Ovary (tissue), 3 donors: ENCODE data around the gene IQGAP2.

ENCODE experiments used
- EP300 ChIP-seq: sonication (generic); formaldehyde crosslinking; IDR thresholded peaks from one replicate; pipeline ENCODE4 v1.6.1; 2017; ENCODE audit warnings: antibody characterized with exemption
- POLR2A ChIP-seq: fragments of 450-650 bp; IDR thresholded peaks from one replicate; pipeline ENCODE4 v1.6.1; 2017; ENCODE audit warnings: antibody characterized with exemption, mild to moderate bottlenecking, moderate library complexity
- TF ChIP-seq, protein P1 (sequence below), 3 donors: fragments of 450-650 bp in 2 of 3; fragments of 200-600 bp in 1 of 3; IDR thresholded peaks; one replicate each; pipeline versions ENCODE4 v1.5.1 to v1.8.0; 2016 to 2022; ENCODE audit warnings: antibody characterized with exemption in 3 of 3, mild to moderate bottlenecking in 1 of 3
- donor health status: DM: no; HTN: no; CAD: no.

GRCh38 chr5:76595755-76596481 lies 192.8 kb downstream of the IQGAP2 start:
- no peak for TF ChIP-seq EP300
- TF ChIP-seq, protein P1, sequence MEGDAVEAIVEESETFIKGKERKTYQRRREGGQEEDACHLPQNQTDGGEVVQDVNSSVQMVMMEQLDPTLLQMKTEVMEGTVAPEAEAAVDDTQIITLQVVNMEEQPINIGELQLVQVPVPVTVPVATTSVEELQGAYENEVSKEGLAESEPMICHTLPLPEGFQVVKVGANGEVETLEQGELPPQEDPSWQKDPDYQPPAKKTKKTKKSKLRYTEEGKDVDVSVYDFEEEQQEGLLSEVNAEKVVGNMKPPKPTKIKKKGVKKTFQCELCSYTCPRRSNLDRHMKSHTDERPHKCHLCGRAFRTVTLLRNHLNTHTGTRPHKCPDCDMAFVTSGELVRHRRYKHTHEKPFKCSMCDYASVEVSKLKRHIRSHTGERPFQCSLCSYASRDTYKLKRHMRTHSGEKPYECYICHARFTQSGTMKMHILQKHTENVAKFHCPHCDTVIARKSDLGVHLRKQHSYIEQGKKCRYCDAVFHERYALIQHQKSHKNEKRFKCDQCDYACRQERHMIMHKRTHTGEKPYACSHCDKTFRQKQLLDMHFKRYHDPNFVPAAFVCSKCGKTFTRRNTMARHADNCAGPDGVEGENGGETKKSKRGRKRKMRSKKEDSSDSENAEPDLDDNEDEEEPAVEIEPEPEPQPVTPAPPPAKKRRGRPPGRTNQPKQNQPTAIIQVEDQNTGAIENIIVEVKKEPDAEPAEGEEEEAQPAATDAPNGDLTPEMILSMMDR (IDR thresholded peaks at IDR 0.05): no peak
- TF ChIP-seq POLR2A: no peak
